A172 (cell line): ENCODE data around the gene SELENOF. TPM values are rescaled to one million over a fixed set of nuclear protein-coding genes. Genes with fewer than 3 reads are reported as not detected.
"Not testable (repeated sequence)": the region's sequence is repeated elsewhere in the genome, so short reads cannot be mapped to it uniquely, and the experiment has no call there.

Source experiments
- DNase-seq: peaks from one replicate; pipeline ENCODE4 v3.0.0-alpha.2; 2015; ENCODE audit warnings: low spot score
- total RNA-seq: library from RNA; depleted of rRNA; stranded (reverse); fragments of >200 nt; shearing (Covaris generic); gene quantifications from 2 replicates; pipeline ENCODE4 v1.2.3, GENCODE V29; 2014; rRNA removed

SELENOF gene
- total RNA-seq, 1 experiment from 2014 or later, result 151 TPM

- DNase-seq, result not testable (repeated sequence)
These were observed 99.8 kb downstream of the SELENOF start for GRCh38 chr1:86814118-86814517.

Other genes starting within 250 kb of the SELENOF start
- gene SH3GLB1, start 209.6 kb downstream of the SELENOF start, total RNA-seq, result 25.1 and 25.3 TPM in 2 replicates
- gene HS2ST1, start 509 bp upstream of the SELENOF start, total RNA-seq, result 14.8 and 17.6 TPM in 2 replicates